Panc1 (cell line): Measurements from ENCODE around the gene ACTR5. TPM values are rescaled to one million over a fixed set of nuclear protein-coding genes. Genes with fewer than 3 reads are reported as not detected.

Experiments
- ATAC-seq: fragments of 200-7000 bp; cut with Tn5 transposase; 2 replicates; pipeline ENCODE4 v1.9.1; 2020; ENCODE audit warnings: mild to moderate bottlenecking, moderate library complexity
- BruUV-seq: library from RNA; stranded (reverse); fragments of 400-500 nt; replicated peaks from 2 replicates; lab custom pipeline; 2021; lab: Mats Ljungman, UMichigan
- CTCF ChIA-PET: fragments of 300-600 bp; sonication (Branson Sonifier 250); formaldehyde crosslinking; loops from one replicate; lab custom pipeline; 2022; ENCODE audit warnings: antibody characterized with exemption; lab: Charles Lee
- POLR2A ChIA-PET: fragments of 300-600 bp; sonication (Branson Sonifier 250); formaldehyde crosslinking; loops from one replicate; lab custom pipeline; 2022; ENCODE audit warnings: antibody characterized with exemption; lab: Charles Lee
- DNase-seq: peaks from one replicate; pipeline ENCODE4 v3.0.0-alpha.2; 2010; ENCODE audit warnings: low read depth, low spot score
- H3K27ac ChIP-seq: 2 replicates; pipeline ENCODE4 v1.5.1; 2011; ENCODE audit warnings: mild to moderate bottlenecking, low read length, inconsistent platforms
- H3K27me3 ChIP-seq: fragments of 200-500 bp; sonication (Bioruptor generic); 2 replicates; pipeline ENCODE4 v1.6.0; 2014; ENCODE audit warnings: low read length, inconsistent platforms; ENCODE audit not compliant: control insufficient read depth, insufficient read depth
- H3K36me3 ChIP-seq: fragments of 200-500 bp; sonication (Bioruptor generic); 2 replicates; pipeline ENCODE4 v1.5.1; 2014; ENCODE audit warnings: inconsistent platforms, mild to moderate bottlenecking, low read length, moderate library complexity; ENCODE audit not compliant: control insufficient read depth, insufficient read depth
- H3K4me1 ChIP-seq: 2 replicates; pipeline ENCODE4 v1.5.1; 2011; ENCODE audit warnings: inconsistent platforms, mild to moderate bottlenecking, low read length, moderate library complexity; ENCODE audit not compliant: control insufficient read depth, insufficient read depth
- H3K4me3 ChIP-seq, 2 experiments: 2 replicates each; pipeline ENCODE4 v1.5.1; 2011 to 2012; ENCODE audit warnings: low read depth in 2 of 2, low read length in 2 of 2, mild to moderate bottlenecking in 2 of 2, inconsistent platforms in 1 of 2, moderate library complexity in 1 of 2
- H3K9me3 ChIP-seq: fragments of 200-500 bp; sonication (Bioruptor generic); 2 replicates; pipeline ENCODE4 v1.5.1; 2014; ENCODE audit warnings: low read depth, mild to moderate bottlenecking, inconsistent platforms, low read length, moderate library complexity; ENCODE audit not compliant: control insufficient read depth, insufficient read depth
- POLR2AphosphoS5 ChIP-seq: IDR thresholded peaks from 2 replicates; pipeline ENCODE4 v1.6.1; 2012; ENCODE audit warnings: mild to moderate bottlenecking, low read depth, low read length, moderate library complexity
- SIN3A ChIP-seq: IDR thresholded peaks from 2 replicates; pipeline ENCODE4 v1.6.1; 2012; ENCODE audit warnings: low read depth, mild to moderate bottlenecking, low read length, moderate library complexity, borderline replicate concordance; ENCODE audit not compliant: insufficient read depth
- TCF7L2 ChIP-seq: IDR thresholded peaks from 2 replicates; pipeline ENCODE4 v1.6.1; 2011; ENCODE audit warnings: mild to moderate bottlenecking, low read depth, low read length, inconsistent platforms
- in situ Hi-C: cut with HindIII; loops from 2 replicates; pipeline ENCODE4 v1.10.0; 2016; ENCODE audit warnings: low sequenced_read_pairs, low pct_unique_long_range_greater_than_20kb
- intact Hi-C: fragments of 100-400 bp; cut with micrococcal nuclease; formaldehyde crosslinking; loops from one replicate; pipeline ENCODE4 v1.10.0; 2022; ENCODE audit not compliant: unreplicated experiment
- total RNA-seq: library from RNA; stranded (reverse); gene quantifications from one replicate; pipeline ENCODE4 v1.2.1, GENCODE V29; 2021; ENCODE audit not compliant: unreplicated experiment
- TF ChIP-seq, protein P1 (sequence below): fragments of 450-650 bp; IDR thresholded peaks from 2 replicates; pipeline ENCODE4 v1.5.1; 2017; ENCODE audit warnings: mild to moderate bottlenecking
- TF ChIP-seq, protein P2 (sequence below), 2 experiments: IDR thresholded peaks; 2 replicates each; pipeline ENCODE4 v1.6.1; 2011 to 2012; ENCODE audit warnings: low read depth in 2 of 2, control low read depth in 1 of 2, low read length in 1 of 2, mild to moderate bottlenecking in 1 of 2, moderate library complexity in 1 of 2; ENCODE audit not compliant: insufficient read depth in 1 of 2

ACTR5 gene
- total RNA-seq, 1 experiment from 2014 or later = 12.1 TPM

DNA sequence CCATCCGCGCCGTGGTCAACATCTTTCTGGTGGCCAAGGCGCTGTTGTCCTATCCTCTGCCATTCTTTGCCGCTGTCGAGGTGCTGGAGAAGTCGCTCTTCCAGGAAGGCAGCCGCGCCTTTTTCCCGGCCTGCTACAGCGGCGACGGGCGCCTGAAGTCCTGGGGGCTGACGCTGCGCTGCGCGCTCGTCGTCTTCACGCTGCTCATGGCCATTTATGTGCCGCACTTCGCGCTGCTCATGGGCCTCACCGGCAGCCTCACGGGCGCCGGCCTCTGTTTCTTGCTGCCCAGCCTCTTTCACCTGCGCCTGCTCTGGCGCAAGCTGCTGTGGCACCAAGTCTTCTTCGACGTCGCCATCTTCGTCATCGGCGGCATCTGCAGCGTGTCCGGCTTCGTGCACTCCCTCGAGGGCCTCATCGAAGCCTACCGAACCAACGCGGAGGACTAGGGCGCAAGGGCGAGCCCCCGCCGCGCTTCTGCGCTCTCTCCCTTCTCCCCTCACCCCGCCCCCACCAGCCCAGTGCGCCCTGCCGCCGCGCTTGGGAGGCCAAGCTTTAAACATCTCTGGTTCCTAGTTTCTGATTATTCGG lies 20.0 kb upstream of the ACTR5 start:
- H3K27me3 ChIP-seq = peaks cover 21% of the 10 kb centered on the region; the same call in 1 of the 2 replicates
- TF ChIP-seq SIN3A (no peak), TCF7L2 (no peak), POLR2AphosphoS5 (no peak)
- TF ChIP-seq, protein P1, sequence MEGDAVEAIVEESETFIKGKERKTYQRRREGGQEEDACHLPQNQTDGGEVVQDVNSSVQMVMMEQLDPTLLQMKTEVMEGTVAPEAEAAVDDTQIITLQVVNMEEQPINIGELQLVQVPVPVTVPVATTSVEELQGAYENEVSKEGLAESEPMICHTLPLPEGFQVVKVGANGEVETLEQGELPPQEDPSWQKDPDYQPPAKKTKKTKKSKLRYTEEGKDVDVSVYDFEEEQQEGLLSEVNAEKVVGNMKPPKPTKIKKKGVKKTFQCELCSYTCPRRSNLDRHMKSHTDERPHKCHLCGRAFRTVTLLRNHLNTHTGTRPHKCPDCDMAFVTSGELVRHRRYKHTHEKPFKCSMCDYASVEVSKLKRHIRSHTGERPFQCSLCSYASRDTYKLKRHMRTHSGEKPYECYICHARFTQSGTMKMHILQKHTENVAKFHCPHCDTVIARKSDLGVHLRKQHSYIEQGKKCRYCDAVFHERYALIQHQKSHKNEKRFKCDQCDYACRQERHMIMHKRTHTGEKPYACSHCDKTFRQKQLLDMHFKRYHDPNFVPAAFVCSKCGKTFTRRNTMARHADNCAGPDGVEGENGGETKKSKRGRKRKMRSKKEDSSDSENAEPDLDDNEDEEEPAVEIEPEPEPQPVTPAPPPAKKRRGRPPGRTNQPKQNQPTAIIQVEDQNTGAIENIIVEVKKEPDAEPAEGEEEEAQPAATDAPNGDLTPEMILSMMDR = no peak
- TF ChIP-seq, protein P2, sequence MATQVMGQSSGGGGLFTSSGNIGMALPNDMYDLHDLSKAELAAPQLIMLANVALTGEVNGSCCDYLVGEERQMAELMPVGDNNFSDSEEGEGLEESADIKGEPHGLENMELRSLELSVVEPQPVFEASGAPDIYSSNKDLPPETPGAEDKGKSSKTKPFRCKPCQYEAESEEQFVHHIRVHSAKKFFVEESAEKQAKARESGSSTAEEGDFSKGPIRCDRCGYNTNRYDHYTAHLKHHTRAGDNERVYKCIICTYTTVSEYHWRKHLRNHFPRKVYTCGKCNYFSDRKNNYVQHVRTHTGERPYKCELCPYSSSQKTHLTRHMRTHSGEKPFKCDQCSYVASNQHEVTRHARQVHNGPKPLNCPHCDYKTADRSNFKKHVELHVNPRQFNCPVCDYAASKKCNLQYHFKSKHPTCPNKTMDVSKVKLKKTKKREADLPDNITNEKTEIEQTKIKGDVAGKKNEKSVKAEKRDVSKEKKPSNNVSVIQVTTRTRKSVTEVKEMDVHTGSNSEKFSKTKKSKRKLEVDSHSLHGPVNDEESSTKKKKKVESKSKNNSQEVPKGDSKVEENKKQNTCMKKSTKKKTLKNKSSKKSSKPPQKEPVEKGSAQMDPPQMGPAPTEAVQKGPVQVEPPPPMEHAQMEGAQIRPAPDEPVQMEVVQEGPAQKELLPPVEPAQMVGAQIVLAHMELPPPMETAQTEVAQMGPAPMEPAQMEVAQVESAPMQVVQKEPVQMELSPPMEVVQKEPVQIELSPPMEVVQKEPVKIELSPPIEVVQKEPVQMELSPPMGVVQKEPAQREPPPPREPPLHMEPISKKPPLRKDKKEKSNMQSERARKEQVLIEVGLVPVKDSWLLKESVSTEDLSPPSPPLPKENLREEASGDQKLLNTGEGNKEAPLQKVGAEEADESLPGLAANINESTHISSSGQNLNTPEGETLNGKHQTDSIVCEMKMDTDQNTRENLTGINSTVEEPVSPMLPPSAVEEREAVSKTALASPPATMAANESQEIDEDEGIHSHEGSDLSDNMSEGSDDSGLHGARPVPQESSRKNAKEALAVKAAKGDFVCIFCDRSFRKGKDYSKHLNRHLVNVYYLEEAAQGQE (IDR thresholded peaks at IDR 0.05; ENCODE audit: insufficient read depth in 1 of 2, low read depth in 2 of 2, low read length in 1 of 2) = no peak
- H3K36me3 ChIP-seq = no peaks in the 10 kb centered on the region
- no peak for ATAC-seq
- no TSS peak for BruUV-seq
- DNase-seq = no peak
- H3K9me3 ChIP-seq = no peaks in the 10 kb centered on the region
- in situ Hi-C loops (no loop called here), intact Hi-C loops (no loop called here)
- no peak overlapping the region for H3K27ac ChIP-seq
- peaks cover 6% of the 10 kb centered on the region; the same call in 1 of the 2 replicates for H3K4me1 ChIP-seq
- H3K4me3 ChIP-seq = no peak overlapping the region
- ChIA-PET POLR2A (no interaction called here), CTCF (interaction anchor here (0.6 kb wide), 1 partner anchor 310 kb away, joined by 6 read pairs; no protein-coding TSS in a partner anchor)

DNA sequence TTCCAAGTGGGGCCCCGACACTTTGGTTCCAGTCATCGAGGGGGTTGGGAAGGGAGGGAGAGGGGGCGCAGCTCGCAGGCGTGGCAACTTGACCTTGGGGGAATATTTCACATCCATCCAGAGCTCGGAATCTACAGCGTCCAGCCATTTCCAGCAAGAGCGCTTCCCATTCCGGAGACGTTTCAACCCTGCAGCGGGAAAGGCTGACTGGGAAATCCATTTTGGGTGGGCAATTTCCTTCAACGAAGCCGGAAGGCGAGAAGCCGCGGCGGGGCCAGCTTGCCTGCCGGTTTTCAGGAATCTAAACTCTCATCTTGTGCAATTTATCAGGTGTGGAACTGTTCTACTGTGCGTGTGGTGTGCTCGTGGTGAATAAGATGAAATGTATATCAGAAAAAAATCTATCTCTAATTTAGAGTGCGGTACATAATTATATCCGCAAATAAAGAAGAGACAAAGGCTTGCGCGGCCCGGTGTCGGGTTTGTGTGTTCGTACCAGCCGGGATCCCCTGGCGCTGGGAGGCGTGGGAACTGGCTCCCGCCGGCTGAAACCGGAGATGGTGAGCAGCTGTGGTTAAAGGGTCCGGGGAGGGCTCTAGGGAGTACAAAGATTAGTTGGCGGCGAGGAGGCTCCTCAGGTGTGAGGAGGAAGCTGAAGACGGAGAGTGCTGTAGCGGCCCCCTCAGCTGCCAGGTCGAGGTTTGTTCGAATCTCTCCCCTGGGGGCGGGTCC lies 19.2 kb upstream of the ACTR5 start:
- Histone ChIP-seq H3K9me3 (no peaks in the 10 kb centered on the region), H3K27ac (no peak overlapping the region), H3K4me1 (peaks cover 6% of the 10 kb centered on the region; the same call in 1 of the 2 replicates), H3K36me3 (no peaks in the 10 kb centered on the region), H3K27me3 (peaks cover 27% of the 10 kb centered on the region; the same call in 1 of the 2 replicates), H3K4me3 (no peak overlapping the region)
- TF ChIP-seq TCF7L2 (no peak), POLR2AphosphoS5 (no peak), SIN3A (no peak)
- TF ChIP-seq, protein P2 (IDR thresholded peaks at IDR 0.05; ENCODE audit: insufficient read depth in 1 of 2, low read depth in 2 of 2, low read length in 1 of 2) = no peak
- TF ChIP-seq, protein P1 = no peak
- DNase-seq (no peak), ATAC-seq (no peak)
- POLR2A ChIA-PET = no interaction called here
- intact Hi-C loops (no loop called here), in situ Hi-C loops (no loop called here)
- BruUV-seq = no TSS peak
- CTCF ChIA-PET = interaction anchor here (0.6 kb wide), 1 partner anchor 311 kb away, joined by 6 read pairs; no protein-coding TSS in a partner anchor
